Measurements from ENCODE around the gene UBASH3A.

UBASH3A gene

DNA sequence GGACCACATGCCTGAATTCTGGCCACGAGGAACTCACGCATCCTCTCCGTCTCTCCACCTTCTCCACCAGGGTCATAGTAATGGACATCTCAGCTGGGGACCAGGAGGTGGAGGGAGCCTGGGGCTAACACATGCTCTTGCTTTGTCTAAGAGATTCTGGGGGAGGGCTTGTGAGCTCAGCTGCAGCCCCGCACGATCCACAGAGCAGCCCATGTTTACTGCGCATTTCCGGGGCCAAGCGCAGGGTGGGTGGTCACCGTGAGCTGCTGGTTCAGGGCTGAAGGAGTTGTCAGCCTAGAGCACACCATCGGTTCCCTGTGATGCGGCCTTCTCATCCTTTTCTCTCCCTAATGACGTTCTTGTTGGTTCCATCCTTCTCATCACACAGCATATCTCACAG is 45.4 kb upstream of the UBASH3A start (continued):
- TF ChIP-seq, protein P1, sequence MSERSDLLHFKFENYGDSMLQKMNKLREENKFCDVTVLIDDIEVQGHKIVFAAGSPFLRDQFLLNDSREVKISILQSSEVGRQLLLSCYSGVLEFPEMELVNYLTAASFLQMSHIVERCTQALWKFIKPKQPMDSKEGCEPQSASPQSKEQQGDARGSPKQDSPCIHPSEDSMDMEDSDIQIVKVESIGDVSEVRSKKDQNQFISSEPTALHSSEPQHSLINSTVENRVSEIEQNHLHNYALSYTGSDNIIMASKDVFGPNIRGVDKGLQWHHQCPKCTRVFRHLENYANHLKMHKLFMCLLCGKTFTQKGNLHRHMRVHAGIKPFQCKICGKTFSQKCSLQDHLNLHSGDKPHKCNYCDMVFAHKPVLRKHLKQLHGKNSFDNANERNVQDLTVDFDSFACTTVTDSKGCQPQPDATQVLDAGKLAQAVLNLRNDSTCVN (tag by site-specific recombination; optimal IDR thresholded peaks at IDR 0.05), result no peak
- TF ChIP-seq ZNF660 (tag by site-specific recombination; IDR thresholded peaks at IDR 0.05), result no peak
- TF ChIP-seq, protein P2, sequence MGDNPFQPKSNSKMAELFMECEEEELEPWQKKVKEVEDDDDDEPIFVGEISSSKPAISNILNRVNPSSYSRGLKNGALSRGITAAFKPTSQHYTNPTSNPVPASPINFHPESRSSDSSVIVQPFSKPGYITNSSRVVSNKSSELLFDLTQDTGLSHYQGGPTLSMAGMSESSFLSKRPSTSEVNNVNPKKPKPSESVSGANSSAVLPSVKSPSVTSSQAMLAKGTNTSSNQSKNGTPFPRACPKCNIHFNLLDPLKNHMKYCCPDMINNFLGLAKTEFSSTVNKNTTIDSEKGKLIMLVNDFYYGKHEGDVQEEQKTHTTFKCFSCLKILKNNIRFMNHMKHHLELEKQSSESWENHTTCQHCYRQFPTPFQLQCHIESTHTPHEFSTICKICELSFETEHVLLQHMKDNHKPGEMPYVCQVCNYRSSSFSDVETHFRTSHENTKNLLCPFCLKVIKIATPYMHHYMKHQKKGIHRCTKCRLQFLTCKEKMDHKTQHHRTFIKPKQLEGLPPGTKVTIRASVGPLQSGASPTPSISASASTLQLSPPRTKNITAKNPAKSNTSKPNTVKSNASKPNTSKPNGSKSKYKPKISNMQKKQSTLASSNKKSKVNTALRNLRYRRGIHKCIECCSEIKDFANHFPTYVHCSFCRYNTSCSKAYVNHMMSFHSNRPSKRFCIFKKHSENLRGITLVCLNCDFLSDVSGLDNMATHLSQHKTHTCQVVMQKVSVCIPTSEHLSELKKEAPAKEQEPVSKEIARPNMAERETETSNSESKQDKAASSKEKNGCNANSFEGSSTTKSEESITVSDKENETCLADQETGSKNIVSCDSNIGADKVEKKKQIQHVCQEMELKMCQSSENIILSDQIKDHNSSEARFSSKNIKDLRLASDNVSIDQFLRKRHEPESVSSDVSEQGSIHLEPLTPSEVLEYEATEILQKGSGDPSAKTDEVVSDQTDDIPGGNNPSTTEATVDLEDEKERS (tag by site-specific recombination; IDR thresholded peaks at IDR 0.05), result no peak
- no peak for TF ChIP-seq ZNF311 (tag by site-specific recombination; IDR thresholded peaks at IDR 0.05; ENCODE audit: borderline replicate concordance)
- no peak for TF ChIP-seq ZNF366 (tag by site-specific recombination; conservative IDR thresholded peaks at IDR 0.05)
- TF ChIP-seq ZNF121 (tag by site-specific recombination; IDR thresholded peaks at IDR 0.05), result no peak

DNA sequence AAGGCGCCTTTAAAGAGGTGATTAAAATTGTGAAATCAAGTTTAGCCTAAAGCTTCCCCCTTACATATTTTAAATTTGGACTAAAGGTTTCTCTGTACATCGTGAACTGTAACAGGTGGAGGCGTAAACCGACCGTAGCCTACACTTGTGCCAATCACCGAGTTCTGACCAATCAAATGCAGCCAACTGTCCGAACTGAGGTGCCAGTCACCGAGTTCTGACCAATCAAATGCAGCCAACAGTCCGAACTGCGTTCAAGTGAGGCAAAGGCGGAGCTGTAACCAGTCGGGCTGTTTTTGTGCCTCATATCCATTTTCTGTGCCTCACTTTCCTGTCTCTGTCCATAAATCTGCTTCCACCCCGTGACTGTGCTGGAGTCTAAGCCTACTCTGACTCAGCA is 44.8 kb upstream of the UBASH3A start:
- no peaks in the 10 kb centered on the region for H3K9me3 ChIP-seq (ENCODE audit: control insufficient read depth, insufficient read depth, low read depth, low read length)
- H3K4me1 ChIP-seq (ENCODE audit: control insufficient read depth, insufficient read depth, low read length), result no peaks in the 10 kb centered on the region
- POLR2A ChIA-PET, result no interaction called here
- H3K4me3 ChIP-seq (ENCODE audit: low read depth, low read length), result no peak overlapping the region
- H3K27ac ChIP-seq (ENCODE audit: extremely low read depth, low read depth, low read length), result no peak overlapping the region
- CTCF ChIA-PET, result interaction anchor here (0.7 kb wide), 1 partner anchor 14 kb away, joined by 3 read pairs; no protein-coding TSS in a partner anchor
- TF ChIP-seq KLF1 (tag by site-specific recombination; IDR thresholded peaks at IDR 0.05), result no peak
- no peak for TF ChIP-seq ZNF747 (tag by site-specific recombination; IDR thresholded peaks at IDR 0.05)
- no peak for TF ChIP-seq ZNF707 (tag by site-specific recombination; IDR thresholded peaks at IDR 0.05)
- TF ChIP-seq ZNF501 (tag by site-specific recombination; IDR thresholded peaks at IDR 0.05), result no peak
- TF ChIP-seq, protein P1 (tag by site-specific recombination; optimal IDR thresholded peaks at IDR 0.05), result no peak
- TF ChIP-seq ZNF37A (tag by site-specific recombination; IDR thresholded peaks at IDR 0.05), result no peak
- no peak for TF ChIP-seq KLF16 (tag by site-specific recombination; IDR thresholded peaks at IDR 0.05)
- no peak for TF ChIP-seq ZNF785 (tag by site-specific recombination; IDR thresholded peaks at IDR 0.05)
- no peak for TF ChIP-seq ZNF19 (tag by site-specific recombination; IDR thresholded peaks at IDR 0.05; ENCODE audit: low read depth)
- TF ChIP-seq, protein P3, sequence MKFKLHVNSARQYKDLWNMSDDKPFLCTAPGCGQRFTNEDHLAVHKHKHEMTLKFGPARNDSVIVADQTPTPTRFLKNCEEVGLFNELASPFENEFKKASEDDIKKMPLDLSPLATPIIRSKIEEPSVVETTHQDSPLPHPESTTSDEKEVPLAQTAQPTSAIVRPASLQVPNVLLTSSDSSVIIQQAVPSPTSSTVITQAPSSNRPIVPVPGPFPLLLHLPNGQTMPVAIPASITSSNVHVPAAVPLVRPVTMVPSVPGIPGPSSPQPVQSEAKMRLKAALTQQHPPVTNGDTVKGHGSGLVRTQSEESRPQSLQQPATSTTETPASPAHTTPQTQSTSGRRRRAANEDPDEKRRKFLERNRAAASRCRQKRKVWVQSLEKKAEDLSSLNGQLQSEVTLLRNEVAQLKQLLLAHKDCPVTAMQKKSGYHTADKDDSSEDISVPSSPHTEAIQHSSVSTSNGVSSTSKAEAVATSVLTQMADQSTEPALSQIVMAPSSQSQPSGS (tag by site-specific recombination; IDR thresholded peaks at IDR 0.05; ENCODE audit: low read depth), result no peak
- no peak for TF ChIP-seq SALL2 (tag by site-specific recombination; IDR thresholded peaks at IDR 0.05; ENCODE audit: borderline replicate concordance)
- no peak for TF ChIP-seq ZNF677 (tag by site-specific recombination; IDR thresholded peaks at IDR 0.05)
- TF ChIP-seq MZF1 (tag by site-specific recombination; IDR thresholded peaks at IDR 0.05; ENCODE audit: borderline replicate concordance), result no peak
- TF ChIP-seq ZNF600 (tag by site-specific recombination; IDR thresholded peaks at IDR 0.05), result no peak
- no peak for TF ChIP-seq ZNF223 (tag by site-specific recombination; IDR thresholded peaks at IDR 0.05)
- H3K36me3 ChIP-seq (ENCODE audit: control insufficient read depth in 2 of 2, insufficient read depth in 1 of 2, low read length in 2 of 2), result no peaks in the 10 kb centered on the region
